WERI-Rb-1 (cell line): ENCODE data around the gene TMEM88.
A peak's percentile ranks its signal among the peaks of the same experiment; 100 is the strongest.

Experiments
- DNase-seq: peaks from one replicate; pipeline ENCODE4 v3.0.0-alpha.2; 2020
- H3K27ac ChIP-seq: fragments of 250-450 bp; sonication (Bioruptor Pico); 2 replicates; pipeline ENCODE4 v1.5.1; 2020; ENCODE audit warnings: mild to moderate bottlenecking, moderate library complexity
- H3K27me3 ChIP-seq: fragments of 250-450 bp; sonication (Bioruptor Pico); 2 replicates; pipeline ENCODE4 v1.5.1; 2021; ENCODE audit warnings: mild to moderate bottlenecking, low read depth, moderate library complexity; ENCODE audit not compliant: insufficient read depth, severe bottlenecking
- H3K36me3 ChIP-seq: fragments of 250-450 bp; sonication (Bioruptor Pico); 2 replicates; pipeline ENCODE4 v1.5.1; 2020; ENCODE audit warnings: mild to moderate bottlenecking, moderate library complexity
- H3K4me3 ChIP-seq: 2 replicates; pipeline ENCODE4 v1.5.1; 2011; ENCODE audit warnings: low read depth, mild to moderate bottlenecking, control low read depth, low read length
- H3K9me3 ChIP-seq: fragments of 250-450 bp; sonication (Bioruptor Pico); 2 replicates; pipeline ENCODE4 v1.5.1; 2021; ENCODE audit warnings: mild to moderate bottlenecking, moderate library complexity; ENCODE audit not compliant: severe bottlenecking
- TF ChIP-seq, protein P1 (sequence below): IDR thresholded peaks from 2 replicates; pipeline ENCODE4 v1.5.1; 2011; ENCODE audit warnings: low read depth, mild to moderate bottlenecking, control low read depth, inconsistent platforms, low read length

TMEM88 gene

DNA sequence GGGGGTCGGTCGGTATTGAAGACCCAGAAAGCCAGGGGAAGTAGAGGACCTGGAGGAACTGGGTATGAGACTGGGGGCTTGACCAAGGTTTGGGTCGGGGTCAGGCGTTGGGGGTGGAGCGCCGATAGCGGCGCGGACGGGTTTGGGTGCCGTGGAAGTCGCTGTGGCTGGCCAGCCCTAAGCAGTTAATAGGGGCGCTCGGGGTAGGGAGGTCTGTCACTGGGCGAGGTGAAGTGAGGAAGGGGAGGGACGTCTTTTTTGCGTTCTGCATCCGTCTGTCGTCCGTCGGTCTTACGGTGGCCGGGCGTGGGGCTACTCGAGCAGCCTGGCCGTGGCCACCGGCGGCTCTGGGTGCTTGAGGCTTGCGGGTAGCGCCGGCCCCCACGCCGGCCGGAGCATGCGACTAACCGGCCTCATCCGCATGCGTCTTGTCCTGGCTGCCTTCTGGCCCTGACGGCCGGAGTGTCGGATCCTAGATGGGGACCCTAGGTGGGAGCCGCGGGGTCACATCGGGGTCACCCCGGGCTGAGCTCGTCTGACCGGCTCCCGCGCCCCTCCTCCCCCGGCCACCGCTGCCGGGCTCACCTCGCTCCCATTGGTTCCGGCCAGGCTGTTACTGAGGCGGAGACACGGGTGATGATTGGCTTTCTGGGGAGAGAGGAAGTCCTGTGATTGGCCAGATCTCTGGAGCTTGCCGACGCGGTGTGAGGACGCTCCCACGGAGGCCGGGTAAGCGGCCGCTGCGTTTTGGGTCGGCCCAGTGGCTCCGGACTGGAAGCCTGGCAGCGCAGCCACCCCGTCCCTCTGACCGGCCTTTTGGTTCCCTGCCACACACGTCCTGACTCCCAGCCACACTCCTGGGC lies 10.3 kb upstream of the TMEM88 start:
- H3K36me3 ChIP-seq: peaks cover 24% of the 10 kb centered on the region
- H3K9me3 ChIP-seq: no peaks in the 10 kb centered on the region
- peak overlapping the region; percentile 58 for H3K4me3 ChIP-seq
- DNase-seq: peak; percentile 91
- no peaks in the 10 kb centered on the region for H3K27me3 ChIP-seq
- TF ChIP-seq, protein P1, sequence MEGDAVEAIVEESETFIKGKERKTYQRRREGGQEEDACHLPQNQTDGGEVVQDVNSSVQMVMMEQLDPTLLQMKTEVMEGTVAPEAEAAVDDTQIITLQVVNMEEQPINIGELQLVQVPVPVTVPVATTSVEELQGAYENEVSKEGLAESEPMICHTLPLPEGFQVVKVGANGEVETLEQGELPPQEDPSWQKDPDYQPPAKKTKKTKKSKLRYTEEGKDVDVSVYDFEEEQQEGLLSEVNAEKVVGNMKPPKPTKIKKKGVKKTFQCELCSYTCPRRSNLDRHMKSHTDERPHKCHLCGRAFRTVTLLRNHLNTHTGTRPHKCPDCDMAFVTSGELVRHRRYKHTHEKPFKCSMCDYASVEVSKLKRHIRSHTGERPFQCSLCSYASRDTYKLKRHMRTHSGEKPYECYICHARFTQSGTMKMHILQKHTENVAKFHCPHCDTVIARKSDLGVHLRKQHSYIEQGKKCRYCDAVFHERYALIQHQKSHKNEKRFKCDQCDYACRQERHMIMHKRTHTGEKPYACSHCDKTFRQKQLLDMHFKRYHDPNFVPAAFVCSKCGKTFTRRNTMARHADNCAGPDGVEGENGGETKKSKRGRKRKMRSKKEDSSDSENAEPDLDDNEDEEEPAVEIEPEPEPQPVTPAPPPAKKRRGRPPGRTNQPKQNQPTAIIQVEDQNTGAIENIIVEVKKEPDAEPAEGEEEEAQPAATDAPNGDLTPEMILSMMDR: no peak
- H3K27ac ChIP-seq: peak overlapping the region; percentile 91

- peaks cover 34% of the 10 kb centered on the region for H3K36me3 ChIP-seq
- no peak overlapping the region for H3K27ac ChIP-seq
- H3K9me3 ChIP-seq: no peaks in the 10 kb centered on the region
- TF ChIP-seq, protein P1: no peak
- no peaks in the 10 kb centered on the region for H3K27me3 ChIP-seq
- peak overlapping the region; percentile 58 for H3K4me3 ChIP-seq
- DNase-seq: no peak
These were observed 9.4 kb upstream of the TMEM88 start for GRCh38 chr17:7845359-7846062.

DNA sequence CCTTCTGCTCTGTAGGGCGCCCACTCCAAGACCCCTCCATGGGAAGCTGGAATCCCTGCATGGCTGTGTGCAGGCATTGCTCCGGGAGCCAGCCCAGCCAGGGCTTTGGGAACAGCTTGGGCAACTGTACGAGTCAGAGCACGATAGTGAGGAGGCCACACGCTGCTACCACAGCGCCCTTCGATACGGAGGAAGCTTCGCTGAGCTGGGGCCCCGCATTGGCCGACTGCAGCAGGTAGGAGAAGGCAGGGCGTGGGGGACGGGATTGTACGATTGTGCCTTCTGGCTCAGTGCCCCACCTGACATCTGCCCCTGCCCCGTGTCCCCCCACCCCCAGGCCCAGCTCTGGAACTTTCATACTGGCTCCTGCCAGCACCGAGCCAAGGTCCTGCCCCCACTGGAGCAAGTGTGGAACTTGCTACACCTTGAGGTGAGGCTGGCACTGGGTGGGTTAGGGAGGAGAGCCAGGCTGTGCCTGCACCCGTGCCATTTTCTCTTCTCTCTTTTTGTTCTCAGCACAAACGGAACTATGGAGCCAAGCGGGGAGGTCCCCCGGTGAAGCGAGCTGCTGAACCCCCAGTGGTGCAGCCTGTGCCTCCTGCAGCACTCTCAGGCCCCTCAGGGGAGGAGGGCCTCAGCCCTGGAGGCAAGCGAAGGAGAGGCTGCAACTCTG lies 8.7 kb upstream of the TMEM88 start:
- no peak overlapping the region for H3K4me3 ChIP-seq
- H3K9me3 ChIP-seq: no peaks in the 10 kb centered on the region
- H3K27me3 ChIP-seq: no peaks in the 10 kb centered on the region
- no peak overlapping the region for H3K27ac ChIP-seq
- peak; percentile 4 for DNase-seq
- TF ChIP-seq, protein P1: no peak
- H3K36me3 ChIP-seq: peaks cover 39% of the 10 kb centered on the region

DNA sequence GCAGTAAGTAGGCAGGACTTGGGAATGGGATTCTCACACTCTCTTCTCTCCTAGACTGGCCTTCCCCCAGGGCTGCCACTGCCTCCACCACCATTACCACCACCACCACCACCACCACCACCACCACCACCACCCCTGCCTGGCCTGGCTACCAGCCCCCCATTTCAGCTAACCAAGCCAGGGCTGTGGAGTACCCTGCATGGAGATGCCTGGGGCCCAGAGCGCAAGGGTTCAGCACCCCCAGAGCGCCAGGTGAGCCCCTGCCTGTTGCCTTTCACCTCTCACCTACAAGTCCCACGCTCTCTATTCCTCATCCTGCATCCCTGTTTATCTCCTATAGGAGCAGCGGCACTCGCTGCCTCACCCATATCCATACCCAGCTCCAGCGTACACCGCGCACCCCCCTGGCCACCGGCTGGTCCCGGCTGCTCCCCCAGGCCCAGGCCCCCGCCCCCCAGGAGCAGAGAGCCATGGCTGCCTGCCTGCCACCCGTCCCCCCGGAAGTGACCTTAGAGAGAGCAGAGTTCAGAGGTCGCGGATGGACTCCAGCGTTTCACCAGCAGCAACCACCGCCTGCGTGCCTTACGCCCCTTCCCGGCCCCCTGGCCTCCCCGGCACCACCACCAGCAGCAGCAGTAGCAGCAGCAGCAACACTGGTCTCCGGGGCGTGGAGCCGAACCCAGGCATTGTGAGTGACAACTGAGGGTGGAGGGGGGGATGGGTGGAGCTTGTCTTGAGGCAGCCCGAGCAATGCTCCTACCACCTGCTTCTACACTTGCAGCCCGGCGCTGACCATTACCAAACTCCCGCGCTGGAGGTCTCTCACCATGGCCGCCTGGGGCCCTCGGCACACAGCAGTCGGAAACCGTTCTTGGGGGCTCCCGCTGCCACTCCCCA lies 7.9 kb upstream of the TMEM88 start:
- TF ChIP-seq, protein P1: no peak

GRCh38 chr17:7848131-7848579 lies 6.7 kb upstream of the TMEM88 start:
- Histone ChIP-seq H3K27me3 (no peaks in the 10 kb centered on the region), H3K36me3 (peaks cover 57% of the 10 kb centered on the region), H3K4me3 (no peak overlapping the region), H3K9me3 (no peaks in the 10 kb centered on the region), H3K27ac (no peak overlapping the region)
- DNase-seq: no peak
- TF ChIP-seq, protein P1: no peak

More for the DNA sequence above, 7.9 kb upstream of the TMEM88 start:
- no peaks in the 10 kb centered on the region for H3K27me3 ChIP-seq
- H3K27ac ChIP-seq: no peak overlapping the region
- DNase-seq: no peak
- no peak overlapping the region for H3K4me3 ChIP-seq
- H3K36me3 ChIP-seq: peaks cover 46% of the 10 kb centered on the region
- no peaks in the 10 kb centered on the region for H3K9me3 ChIP-seq
